ENCODE measurements around the gene FASTKD1.
"Not testable (repeated sequence)": the region's sequence is repeated elsewhere in the genome, so short reads cannot be mapped to it uniquely, and the experiment has no call there.

Gene FASTKD1

DNA sequence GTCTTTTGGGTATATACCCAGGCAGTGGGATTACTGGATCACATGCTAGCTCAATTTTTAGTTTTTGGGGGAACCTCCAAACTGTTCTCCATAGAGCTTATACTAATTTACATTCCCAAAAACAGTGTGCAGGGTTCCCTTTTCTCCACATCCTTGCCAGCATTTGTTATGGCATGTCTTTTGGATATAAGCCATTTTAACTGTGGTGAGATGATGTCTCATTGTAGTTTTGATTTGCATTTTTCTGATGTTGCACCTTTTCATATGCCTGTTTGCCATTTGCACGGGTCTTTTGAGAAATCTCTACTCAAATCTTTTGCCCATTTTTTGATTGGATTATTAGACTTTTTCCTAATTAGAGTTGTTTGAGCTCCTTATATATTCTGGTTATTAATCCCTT, 8.0 kb downstream of the FASTKD1 start:
- Histone ChIP-seq H3K9me3 (ENCODE audit: control insufficient read depth, low read depth, low read length) (no peaks in the 10 kb centered on the region), H3K4me3 (ENCODE audit: low read length) (no peak overlapping the region), H3K36me3 (ENCODE audit: control insufficient read depth, low read depth, low read length) (peaks cover 5% of the 10 kb centered on the region), H3K4me1 (ENCODE audit: control insufficient read depth, low read depth, low read length) (no peaks in the 10 kb centered on the region), H3K9ac (ENCODE audit: low read length) (no peak overlapping the region), H3K27ac (ENCODE audit: low read length) (no peak overlapping the region), H3K27me3 (ENCODE audit: control insufficient read depth, insufficient read depth, low read length) (no peaks in the 10 kb centered on the region)

DNA sequence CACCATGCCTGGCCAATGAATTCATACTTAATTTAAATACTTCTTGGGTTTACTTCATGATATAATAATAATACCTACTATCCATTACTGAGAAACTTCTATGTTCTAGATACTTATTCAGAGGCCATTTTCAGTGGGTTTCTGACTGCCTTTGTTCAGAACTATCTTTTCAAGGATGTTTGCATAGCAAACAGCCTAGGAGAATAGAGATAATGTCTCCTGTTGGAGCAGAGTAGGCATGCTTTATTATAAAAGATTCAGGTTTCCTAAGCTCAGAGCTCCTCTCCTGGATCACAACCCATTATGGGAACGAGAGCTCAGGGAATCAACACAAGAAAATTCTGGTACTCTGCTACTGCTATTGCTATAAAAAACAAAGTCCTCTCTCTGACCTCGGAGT, 11.1 kb downstream of the FASTKD1 start:
- no peak overlapping the region for H3K4me3 ChIP-seq (ENCODE audit: low read length)
- no peak overlapping the region for H3K9ac ChIP-seq (ENCODE audit: low read length)
- no peaks in the 10 kb centered on the region for H3K4me1 ChIP-seq (ENCODE audit: control insufficient read depth, low read depth, low read length)
- no peaks in the 10 kb centered on the region for H3K27me3 ChIP-seq (ENCODE audit: control insufficient read depth, insufficient read depth, low read length)
- H3K9me3 ChIP-seq (ENCODE audit: control insufficient read depth, low read depth, low read length) = no peaks in the 10 kb centered on the region
- no peak overlapping the region for H3K27ac ChIP-seq (ENCODE audit: low read length)
- peaks cover 5% of the 10 kb centered on the region for H3K36me3 ChIP-seq (ENCODE audit: control insufficient read depth, low read depth, low read length)

DNA sequence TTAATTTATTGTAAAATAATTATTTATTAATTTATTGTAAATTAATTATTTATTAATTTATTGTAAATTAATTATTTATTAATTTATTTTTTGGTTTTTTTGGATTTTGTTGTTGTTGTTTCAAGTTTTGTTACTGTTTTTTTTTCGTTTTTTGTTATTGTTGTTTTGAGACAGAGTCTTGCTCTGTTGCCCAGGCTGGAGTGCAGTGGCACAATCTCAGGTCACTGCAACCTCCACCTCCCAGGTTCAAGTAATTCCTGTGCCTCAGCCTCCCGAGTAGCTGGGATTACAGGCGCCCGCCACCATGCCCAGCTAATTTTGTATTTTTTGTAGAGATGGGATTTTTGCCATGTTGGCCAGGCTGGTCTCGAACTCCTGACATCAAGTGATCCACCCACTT, 11.6 kb downstream of the FASTKD1 start:
- not testable (repeated sequence) for H3K27ac ChIP-seq (ENCODE audit: low read length); H3K36me3 ChIP-seq (ENCODE audit: control insufficient read depth, low read depth, low read length); H3K4me3 ChIP-seq (ENCODE audit: low read length); H3K27me3 ChIP-seq (ENCODE audit: control insufficient read depth, insufficient read depth, low read length); H3K9me3 ChIP-seq (ENCODE audit: control insufficient read depth, low read depth, low read length); H3K4me1 ChIP-seq (ENCODE audit: control insufficient read depth, low read depth, low read length); H3K9ac ChIP-seq (ENCODE audit: low read length)

DNA sequence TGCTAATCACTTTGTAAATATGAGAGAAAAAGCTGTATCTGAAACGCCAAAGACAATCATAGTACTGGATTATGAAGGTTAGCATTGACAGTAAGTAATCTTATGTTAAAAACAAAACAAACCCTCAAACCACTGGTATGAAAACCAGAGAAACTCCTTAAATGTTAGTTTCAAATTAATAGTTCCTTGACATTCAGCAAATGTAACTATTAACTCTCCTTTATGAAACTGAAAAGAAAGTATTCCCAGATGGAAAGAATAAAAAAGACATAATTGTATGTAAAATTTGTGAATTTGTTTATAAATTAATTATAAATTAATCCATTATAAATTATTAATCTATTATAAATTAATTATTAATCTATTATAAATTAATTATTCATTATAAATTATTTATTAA, 12.3 kb downstream of the FASTKD1 start:
- H3K27ac ChIP-seq (ENCODE audit: low read length) = no peak overlapping the region
- peaks cover 5% of the 10 kb centered on the region for H3K36me3 ChIP-seq (ENCODE audit: control insufficient read depth, low read depth, low read length)
- H3K4me1 ChIP-seq (ENCODE audit: control insufficient read depth, low read depth, low read length) = no peaks in the 10 kb centered on the region
- H3K4me3 ChIP-seq (ENCODE audit: low read length) = no peak overlapping the region
- H3K9me3 ChIP-seq (ENCODE audit: control insufficient read depth, low read depth, low read length) = no peaks in the 10 kb centered on the region
- no peaks in the 10 kb centered on the region for H3K27me3 ChIP-seq (ENCODE audit: control insufficient read depth, insufficient read depth, low read length)
- no peak overlapping the region for H3K9ac ChIP-seq (ENCODE audit: low read length)

DNA sequence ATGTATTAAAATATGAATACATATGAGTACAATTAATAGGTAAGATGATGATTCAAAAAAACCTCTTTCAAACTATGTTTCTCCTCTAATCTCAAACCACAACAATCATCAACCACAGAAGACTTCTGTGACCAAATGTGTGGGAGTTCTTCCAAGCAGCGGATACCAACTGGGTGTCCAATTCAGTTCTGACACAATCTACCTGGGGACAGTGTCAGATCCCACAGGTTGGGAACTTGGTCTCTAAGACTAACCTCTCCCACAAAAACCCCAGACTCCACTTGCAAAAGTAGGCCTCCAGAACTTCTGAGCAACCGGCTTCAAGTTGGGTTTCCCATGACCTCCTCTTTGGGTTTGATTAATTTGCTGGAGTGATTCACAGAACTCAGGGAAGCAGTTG, 26.9 kb downstream of the FASTKD1 start:
- Histone ChIP-seq H3K4me3 (ENCODE audit: low read length) (no peak overlapping the region), H3K4me1 (ENCODE audit: control insufficient read depth, low read depth, low read length) (peaks cover 2% of the 10 kb centered on the region), H3K9me3 (ENCODE audit: control insufficient read depth, low read depth, low read length) (no peaks in the 10 kb centered on the region), H3K27ac (ENCODE audit: low read length) (no peak overlapping the region), H3K36me3 (ENCODE audit: control insufficient read depth, low read depth, low read length) (peaks cover 18% of the 10 kb centered on the region), H3K27me3 (ENCODE audit: control insufficient read depth, insufficient read depth, low read length) (no peaks in the 10 kb centered on the region), H3K9ac (ENCODE audit: low read length) (no peak overlapping the region)

DNA sequence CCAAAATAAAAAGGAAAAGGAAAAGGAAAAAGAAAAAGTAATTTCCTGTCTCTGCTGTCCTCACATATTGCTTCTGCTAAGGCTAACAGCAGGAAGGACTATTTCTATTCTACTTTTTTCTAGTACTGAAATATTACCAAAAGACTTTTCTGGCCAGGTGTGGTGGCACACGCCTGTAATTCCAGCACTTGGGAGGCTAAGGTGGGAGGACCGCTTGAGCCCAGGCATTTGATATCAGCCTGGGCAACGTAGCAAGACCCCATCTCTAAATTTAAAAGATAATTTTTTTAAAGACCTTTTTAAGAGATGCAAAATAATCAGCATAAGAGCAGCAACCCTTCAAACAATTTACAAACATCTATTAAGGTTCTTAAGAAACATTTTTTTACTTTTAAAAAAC, 31.2 kb downstream of the FASTKD1 start:
- Histone ChIP-seq H3K27me3 (ENCODE audit: control insufficient read depth, insufficient read depth, low read length) (no peaks in the 10 kb centered on the region), H3K4me1 (ENCODE audit: control insufficient read depth, low read depth, low read length) (no peaks in the 10 kb centered on the region), H3K36me3 (ENCODE audit: control insufficient read depth, low read depth, low read length) (peaks cover 21% of the 10 kb centered on the region), H3K9me3 (ENCODE audit: control insufficient read depth, low read depth, low read length) (no peaks in the 10 kb centered on the region), H3K4me3 (ENCODE audit: low read length) (no peak overlapping the region), H3K27ac (ENCODE audit: low read length) (no peak overlapping the region), H3K9ac (ENCODE audit: low read length) (no peak overlapping the region)

DNA sequence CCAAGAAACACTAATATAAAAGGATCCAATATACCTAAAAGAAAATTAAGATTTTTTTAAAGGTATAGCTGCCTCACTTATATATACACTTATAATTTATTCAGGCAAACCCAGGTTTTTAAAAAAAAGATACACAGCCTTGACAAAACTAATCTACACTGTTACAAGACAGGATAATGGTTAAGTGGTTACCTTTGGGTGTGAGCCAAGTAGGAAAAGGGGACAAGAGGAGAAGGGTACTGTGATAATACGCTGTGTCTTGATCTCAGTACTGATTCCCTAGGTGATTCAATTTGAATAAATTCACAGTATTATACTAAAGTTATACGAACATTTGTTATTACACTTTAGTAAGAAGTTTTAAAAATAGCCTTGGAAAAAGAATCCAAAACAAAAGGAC, 33.5 kb downstream of the FASTKD1 start:
- H3K4me3 ChIP-seq (ENCODE audit: low read length) = no peak overlapping the region
- no peak overlapping the region for H3K9ac ChIP-seq (ENCODE audit: low read length)
- no peaks in the 10 kb centered on the region for H3K9me3 ChIP-seq (ENCODE audit: control insufficient read depth, low read depth, low read length)
- H3K4me1 ChIP-seq (ENCODE audit: control insufficient read depth, low read depth, low read length) = no peaks in the 10 kb centered on the region
- H3K36me3 ChIP-seq (ENCODE audit: control insufficient read depth, low read depth, low read length) = peaks cover 14% of the 10 kb centered on the region
- H3K27ac ChIP-seq (ENCODE audit: low read length) = no peak overlapping the region
- H3K27me3 ChIP-seq (ENCODE audit: control insufficient read depth, insufficient read depth, low read length) = no peaks in the 10 kb centered on the region

DNA sequence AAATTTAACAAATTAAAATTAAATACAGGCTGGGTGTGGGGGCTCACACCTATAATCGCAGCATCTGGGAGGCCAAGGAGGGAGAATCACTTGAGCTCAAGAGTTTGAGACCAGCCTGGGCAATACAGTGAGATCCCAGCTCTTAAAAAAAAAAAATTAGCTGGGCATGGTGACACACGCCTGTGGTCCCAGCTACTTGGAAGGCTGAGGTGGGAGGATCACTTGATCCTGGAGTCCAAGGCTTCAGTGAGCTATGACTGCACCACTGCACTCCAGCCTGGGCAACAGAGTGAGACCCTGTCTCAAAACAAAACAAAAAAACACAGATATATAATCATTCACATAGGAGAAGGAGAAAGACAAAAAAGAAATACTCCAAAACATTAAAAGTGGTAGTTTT, 34.2 kb downstream of the FASTKD1 start:
- H3K4me3 ChIP-seq (ENCODE audit: low read length); H3K4me1 ChIP-seq (ENCODE audit: control insufficient read depth, low read depth, low read length); H3K9ac ChIP-seq (ENCODE audit: low read length); H3K27me3 ChIP-seq (ENCODE audit: control insufficient read depth, insufficient read depth, low read length); H3K9me3 ChIP-seq (ENCODE audit: control insufficient read depth, low read depth, low read length); H3K27ac ChIP-seq (ENCODE audit: low read length): not testable (repeated sequence)
- peaks cover 14% of the 10 kb centered on the region for H3K36me3 ChIP-seq (ENCODE audit: control insufficient read depth, low read depth, low read length)

DNA sequence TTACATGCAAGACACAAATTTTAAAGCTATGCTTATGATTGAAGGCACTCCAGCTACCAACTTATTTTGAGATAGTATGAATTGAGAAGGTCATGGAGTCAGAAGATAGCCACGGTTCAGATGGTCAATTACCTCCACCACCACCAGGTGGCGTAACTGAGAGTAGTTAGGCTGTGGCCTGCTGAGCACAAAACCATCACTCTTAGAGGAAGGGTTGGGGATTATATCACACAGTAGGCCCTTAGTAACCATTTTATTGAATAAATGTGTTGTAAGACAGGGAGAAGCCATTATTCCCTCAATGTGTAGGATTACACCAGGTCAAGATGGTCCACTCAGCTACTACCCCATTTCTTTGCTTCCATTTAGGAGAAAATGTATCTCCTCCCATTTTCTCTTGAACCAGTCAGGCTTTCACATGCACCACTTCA, 45.4 kb downstream of the FASTKD1 start:
- H3K27ac ChIP-seq (ENCODE audit: low read length) = no peak overlapping the region
- H3K4me3 ChIP-seq (ENCODE audit: low read length) = no peak overlapping the region
- H3K9ac ChIP-seq (ENCODE audit: low read length) = no peak overlapping the region
- H3K4me1 ChIP-seq (ENCODE audit: control insufficient read depth, low read depth, low read length) = no peaks in the 10 kb centered on the region
- peaks cover 8% of the 10 kb centered on the region for H3K36me3 ChIP-seq (ENCODE audit: control insufficient read depth, low read depth, low read length)
- no peaks in the 10 kb centered on the region for H3K9me3 ChIP-seq (ENCODE audit: control insufficient read depth, low read depth, low read length)
- no peaks in the 10 kb centered on the region for H3K27me3 ChIP-seq (ENCODE audit: control insufficient read depth, insufficient read depth, low read length)

DNA sequence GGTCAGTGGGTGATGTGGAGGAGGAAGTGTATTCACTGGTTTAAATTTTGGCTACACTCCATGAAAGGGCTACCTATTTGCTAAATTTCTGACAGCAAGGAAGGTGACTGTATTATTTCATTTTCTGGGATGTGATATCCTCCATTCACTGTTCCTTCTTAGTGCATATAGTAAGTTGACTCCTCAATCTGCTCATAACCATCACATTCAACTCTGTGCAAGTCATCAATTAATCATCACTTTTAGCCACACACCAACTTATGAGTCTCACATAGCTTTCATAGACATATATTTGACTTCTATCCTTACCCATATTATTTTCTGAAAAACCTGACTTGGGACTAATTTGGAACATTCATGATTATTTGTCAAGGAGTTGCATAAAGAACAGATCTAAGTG, 47.2 kb downstream of the FASTKD1 start:
- no peaks in the 10 kb centered on the region for H3K4me1 ChIP-seq (ENCODE audit: control insufficient read depth, low read depth, low read length)

DNA sequence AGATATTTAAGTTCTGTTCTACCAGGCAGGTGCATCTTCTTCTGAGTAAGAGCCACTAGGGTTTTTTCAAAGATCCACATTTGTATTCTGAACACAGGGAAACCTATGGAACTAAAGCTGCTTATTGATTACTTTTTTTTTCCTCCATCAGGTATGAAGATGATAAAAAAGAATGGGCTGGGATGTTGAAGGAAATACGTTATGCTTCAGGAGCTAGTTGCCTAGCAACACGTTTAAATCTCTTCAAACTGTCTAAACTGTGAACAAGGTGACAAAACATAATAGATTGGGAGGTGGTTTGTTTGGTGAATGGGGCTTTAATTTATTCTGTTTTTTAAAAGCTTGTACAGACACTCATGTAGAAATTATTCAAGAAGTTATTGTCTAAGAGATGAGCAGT, 48.2 kb downstream of the FASTKD1 start:
- no peaks in the 10 kb centered on the region for H3K4me1 ChIP-seq (ENCODE audit: control insufficient read depth, low read depth, low read length)
- no peaks in the 10 kb centered on the region for H3K9me3 ChIP-seq (ENCODE audit: control insufficient read depth, low read depth, low read length)
- no peak overlapping the region for H3K4me3 ChIP-seq (ENCODE audit: low read length)
- H3K36me3 ChIP-seq (ENCODE audit: control insufficient read depth, low read depth, low read length) = peaks cover 1% of the 10 kb centered on the region
- H3K27ac ChIP-seq (ENCODE audit: low read length) = no peak overlapping the region
- no peaks in the 10 kb centered on the region for H3K27me3 ChIP-seq (ENCODE audit: control insufficient read depth, insufficient read depth, low read length)
- H3K9ac ChIP-seq (ENCODE audit: low read length) = no peak overlapping the region

More for the DNA sequence above, 47.2 kb downstream of the FASTKD1 start:
- H3K9ac ChIP-seq (ENCODE audit: low read length) = no peak overlapping the region
- H3K4me3 ChIP-seq (ENCODE audit: low read length) = no peak overlapping the region
- no peak overlapping the region for H3K27ac ChIP-seq (ENCODE audit: low read length)
- H3K36me3 ChIP-seq (ENCODE audit: control insufficient read depth, low read depth, low read length) = peaks cover 8% of the 10 kb centered on the region
- H3K9me3 ChIP-seq (ENCODE audit: control insufficient read depth, low read depth, low read length) = no peaks in the 10 kb centered on the region
- no peaks in the 10 kb centered on the region for H3K27me3 ChIP-seq (ENCODE audit: control insufficient read depth, insufficient read depth, low read length)

DNA sequence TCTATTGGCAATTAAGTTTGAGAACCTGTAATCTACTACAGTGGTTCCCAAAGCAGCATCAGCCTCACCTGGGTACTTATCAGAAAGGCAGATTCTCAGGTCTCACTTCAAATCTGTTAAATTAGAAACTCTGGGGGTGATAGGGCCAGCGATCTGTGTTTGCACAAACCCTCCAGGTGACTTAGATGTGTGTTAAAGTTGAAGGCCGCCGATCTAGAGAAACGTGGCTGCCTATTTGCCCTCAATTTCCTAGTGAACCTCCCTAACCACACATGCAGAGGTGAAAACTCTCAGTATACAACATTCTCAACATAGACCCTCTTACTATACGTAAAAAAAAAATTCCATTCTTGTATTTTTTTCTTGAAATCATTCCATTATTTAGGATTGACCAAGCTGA, 50.0 kb downstream of the FASTKD1 start:
- H3K4me3 ChIP-seq (ENCODE audit: low read length) = no peak overlapping the region
- H3K9ac ChIP-seq (ENCODE audit: low read length) = no peak overlapping the region
- no peaks in the 10 kb centered on the region for H3K27me3 ChIP-seq (ENCODE audit: control insufficient read depth, insufficient read depth, low read length)
- H3K9me3 ChIP-seq (ENCODE audit: control insufficient read depth, low read depth, low read length) = no peaks in the 10 kb centered on the region
- H3K36me3 ChIP-seq (ENCODE audit: control insufficient read depth, low read depth, low read length) = no peaks in the 10 kb centered on the region
- no peaks in the 10 kb centered on the region for H3K4me1 ChIP-seq (ENCODE audit: control insufficient read depth, low read depth, low read length)
- no peak overlapping the region for H3K27ac ChIP-seq (ENCODE audit: low read length)

All from iPS-18a (cell line).